Upper lobe of left lung (tissue), 4 donors: ENCODE data around the gene PTPRD.

Source experiments
- CTCF ChIP-seq, 6 experiments: fragments of 450-650 bp in 4 of 6; fragments of 200-600 bp in 2 of 6; sonication (generic) in 2 of 6; IDR thresholded peaks; one replicate each; pipeline ENCODE4 v1.5.1; 2016 to 2019; ENCODE audit warnings: antibody characterized with exemption in 6 of 6
- POLR2A ChIP-seq, 4 donors: fragments of 450-650 bp; IDR thresholded peaks; one replicate each; pipeline ENCODE4 v1.5.1; 2016 to 2017; ENCODE audit warnings: antibody characterized with exemption in 4 of 4, mild to moderate bottlenecking in 2 of 4

GRCh38 chr9:10282084-10282483, 330.7 kb downstream of the PTPRD start:
- no peak for TF ChIP-seq POLR2A (IDR thresholded peaks at IDR 0.05)
- no peak for TF ChIP-seq CTCF (IDR thresholded peaks at IDR 0.05)
